Stimulated activated CD8-positive, alpha-beta memory T cell treated with anti-CD3 and anti-CD28 coated beads, Interleukin-12 subunit alpha, Interleukin-12 subunit beta, amount 100 ng/mL, for 24 hours (primary cell): Measurements from ENCODE around the gene ARHGEF35.
"Not testable (repeated sequence)": the region's sequence is repeated elsewhere in the genome, so short reads cannot be mapped to it uniquely, and the experiment has no call there.

Experiments
- DNase-seq: peaks from one replicate; pipeline ENCODE4 v3.0.0-alpha.2; 2020; ENCODE audit errors: extremely low read depth

ARHGEF35 gene

GRCh38 chr7:144178380-144179164 is 17.1 kb downstream of the ARHGEF35 start:
- DNase-seq: not testable (repeated sequence)

GRCh38 chr7:144174613-144175012 is 21.0 kb downstream of the ARHGEF35 start:
- no peak for DNase-seq

- DNase-seq: not testable (repeated sequence)
These were observed 23.9 kb downstream of the ARHGEF35 start for GRCh38 chr7:144171594-144172350.

- no peak for DNase-seq
These were observed 30.8 kb downstream of the ARHGEF35 start for GRCh38 chr7:144164784-144165183.

GRCh38 chr7:144158861-144159260 is 36.8 kb downstream of the ARHGEF35 start:
- no peak for DNase-seq

- DNase-seq: no peak
These were observed 47.3 kb downstream of the ARHGEF35 start for GRCh38 chr7:144148224-144148827.

- DNase-seq: no peak
These were observed 51.2 kb downstream of the ARHGEF35 start for GRCh38 chr7:144144426-144144825.

- DNase-seq: no peak
These were observed 53.4 kb downstream of the ARHGEF35 start for GRCh38 chr7:144142187-144142586.

- DNase-seq: no peak
These were observed 58.1 kb downstream of the ARHGEF35 start for GRCh38 chr7:144137501-144137900.
